Rectal smooth muscle tissue (tissue), 1 donor: ENCODE results near the gene SH3GL1.

Experiments used
- H3K27ac ChIP-seq: one replicate; pipeline ENCODE4 v1.7.0; 2013; ENCODE audit warnings: low read depth, low read length, inconsistent platforms
- H3K27me3 ChIP-seq: one replicate; pipeline ENCODE4 v1.7.0; 2013; ENCODE audit warnings: low read length; ENCODE audit not compliant: control insufficient read depth, insufficient read depth
- H3K36me3 ChIP-seq: one replicate; pipeline ENCODE4 v1.7.0; 2013; ENCODE audit warnings: low read length; ENCODE audit not compliant: control insufficient read depth, insufficient read depth
- H3K4me1 ChIP-seq: one replicate; pipeline ENCODE4 v1.7.0; 2013; ENCODE audit warnings: low read length; ENCODE audit not compliant: control insufficient read depth, insufficient read depth
- H3K4me3 ChIP-seq: one replicate; pipeline ENCODE4 v1.7.0; 2013; ENCODE audit warnings: low read length
- H3K9ac ChIP-seq: one replicate; pipeline ENCODE4 v1.7.0; 2013; ENCODE audit warnings: low read length

The SH3GL1 gene

DNA sequence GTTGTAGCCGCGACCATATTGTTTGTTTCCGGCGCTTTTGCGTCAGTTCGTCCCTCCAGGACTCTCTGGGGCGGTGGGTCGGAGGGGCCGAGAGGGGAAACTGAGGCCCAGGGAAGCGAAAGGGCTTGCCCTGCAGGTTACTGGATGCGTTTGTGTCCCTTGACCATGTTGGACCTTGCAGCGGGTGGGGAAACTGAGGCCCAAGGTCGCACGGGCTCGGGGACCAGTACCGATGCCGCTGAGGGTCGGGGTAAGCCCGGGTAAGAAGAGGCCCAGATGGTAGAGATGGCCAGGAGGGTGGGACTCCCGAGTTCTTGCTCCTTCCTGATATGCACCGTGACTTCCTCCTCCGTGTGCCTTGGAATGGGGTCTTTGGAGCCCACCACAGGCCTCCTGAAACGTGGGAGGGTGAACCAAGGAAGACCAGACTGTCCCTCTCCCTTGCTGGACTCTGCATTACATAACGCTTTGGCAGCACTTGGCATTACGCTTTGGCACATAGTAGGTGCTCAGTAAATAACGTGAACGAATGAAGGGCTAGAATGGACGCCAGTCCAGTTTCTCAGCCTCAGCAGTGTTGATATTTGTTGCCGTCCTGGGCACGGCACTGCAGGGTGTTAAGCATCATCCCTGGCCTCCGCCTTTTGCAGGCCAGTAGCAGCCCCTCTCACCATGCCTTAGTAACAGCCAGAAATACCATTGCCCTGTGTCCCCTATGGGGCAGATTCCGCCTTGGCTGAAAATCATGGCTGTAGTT is 2.8 kb upstream of the SH3GL1 start:
- Histone ChIP-seq H3K27ac (no peak overlapping the region), H3K9ac (peak overlapping the region; percentile 61), H3K4me3 (peak overlapping the region; percentile 90), H3K4me1 (peaks cover 11% of the 10 kb centered on the region), H3K36me3 (no peaks in the 10 kb centered on the region), H3K27me3 (no peaks in the 10 kb centered on the region)

GRCh38 chr19:4402171-4403004 is 2.0 kb upstream of the SH3GL1 start, which contains the start of gene CHAF1A:
Gene CHAF1A, plus strand, starts transcription at chr19:4402640. Its CDS starts 123 bp downstream, at chr19:4402763.
- H3K27ac ChIP-seq: peak within 1 kb of the TSS; percentile 87
- H3K9ac ChIP-seq: peak within 1 kb of the TSS; percentile 61
- peak within 1 kb of the TSS; percentile 90 for H3K4me3 ChIP-seq
- no peaks in the 10 kb centered on the region for H3K36me3 ChIP-seq
- H3K27me3 ChIP-seq: no peaks in the 10 kb centered on the region
- H3K4me1 ChIP-seq: peaks cover 11% of the 10 kb centered on the region

- no peaks in the 10 kb centered on the region for H3K27me3 ChIP-seq
- H3K4me3 ChIP-seq: peak overlapping the region; percentile 56
- no peaks in the 10 kb centered on the region for H3K36me3 ChIP-seq
- H3K4me1 ChIP-seq: peaks cover 11% of the 10 kb centered on the region
- peak overlapping the region; percentile 45 for H3K9ac ChIP-seq
- H3K27ac ChIP-seq: peak overlapping the region; percentile 87
These were observed 1.4 kb upstream of the SH3GL1 start for GRCh38 chr19:4401769-4402170.

- peaks cover 11% of the 10 kb centered on the region for H3K4me1 ChIP-seq
These were observed 574 bp downstream of the SH3GL1 start for GRCh38 chr19:4399812-4400134.

DNA sequence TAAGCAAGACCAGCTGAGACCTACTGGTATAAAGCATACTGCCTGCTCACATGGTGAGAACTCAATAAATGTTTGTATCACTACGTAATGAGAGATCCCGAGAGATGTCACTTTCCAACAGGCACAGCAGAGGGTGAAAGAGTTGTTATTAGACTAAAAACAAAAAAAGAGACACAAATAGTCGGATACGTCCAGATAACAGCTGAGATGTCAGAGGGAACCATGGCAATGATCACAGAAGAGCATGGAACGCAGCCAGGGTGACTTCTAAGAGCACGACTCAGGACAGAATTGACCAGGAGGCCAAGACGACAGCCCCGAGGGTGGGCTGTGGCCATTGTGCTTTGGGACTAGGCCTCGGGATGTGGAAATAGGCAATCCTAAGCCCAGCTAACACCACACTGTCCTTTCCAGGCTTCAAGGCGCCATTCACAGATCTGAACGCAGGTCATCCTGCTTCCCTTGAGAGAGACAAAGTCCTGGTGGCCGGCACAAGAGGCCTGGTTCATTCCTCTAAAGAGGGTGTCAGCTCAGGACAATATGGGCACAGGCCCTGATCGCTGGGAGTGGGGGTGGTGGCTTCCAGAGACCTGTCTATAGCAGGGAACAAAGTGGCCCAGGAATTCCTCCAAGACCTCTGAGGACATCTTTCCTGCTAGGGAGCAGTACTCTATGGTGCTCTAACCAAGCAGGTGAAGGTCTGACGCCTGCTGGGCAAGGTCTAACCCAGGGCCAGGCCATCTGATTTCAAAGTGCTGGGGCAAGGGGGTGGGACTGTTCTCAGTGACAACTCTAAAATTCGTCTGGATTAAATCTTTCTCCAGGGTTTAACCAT is 3.2 kb downstream of the SH3GL1 start:
- H3K27ac ChIP-seq: no peak overlapping the region
- H3K4me1 ChIP-seq: peaks cover 11% of the 10 kb centered on the region

More at GRCh38 chr19:4399812-4400134, 574 bp downstream of the SH3GL1 start:
- peak overlapping the region; percentile 50 for H3K9ac ChIP-seq
- H3K36me3 ChIP-seq: peaks cover 6% of the 10 kb centered on the region
- H3K27ac ChIP-seq: peak overlapping the region; percentile 78
- peak overlapping the region; percentile 93 for H3K4me3 ChIP-seq
- no peaks in the 10 kb centered on the region for H3K27me3 ChIP-seq

GRCh38 chr19:4393947-4394590 is 6.3 kb downstream of the SH3GL1 start:
- peaks cover 9% of the 10 kb centered on the region for H3K36me3 ChIP-seq
- H3K4me3 ChIP-seq: no peak overlapping the region
- H3K9ac ChIP-seq: no peak overlapping the region
- H3K27me3 ChIP-seq: no peaks in the 10 kb centered on the region
- H3K4me1 ChIP-seq: peaks cover 32% of the 10 kb centered on the region
- H3K27ac ChIP-seq: no peak overlapping the region

More for the DNA sequence above, 3.2 kb downstream of the SH3GL1 start:
- H3K27me3 ChIP-seq: no peaks in the 10 kb centered on the region
- no peak overlapping the region for H3K4me3 ChIP-seq
- no peak overlapping the region for H3K9ac ChIP-seq
- H3K36me3 ChIP-seq: peaks cover 9% of the 10 kb centered on the region

DNA sequence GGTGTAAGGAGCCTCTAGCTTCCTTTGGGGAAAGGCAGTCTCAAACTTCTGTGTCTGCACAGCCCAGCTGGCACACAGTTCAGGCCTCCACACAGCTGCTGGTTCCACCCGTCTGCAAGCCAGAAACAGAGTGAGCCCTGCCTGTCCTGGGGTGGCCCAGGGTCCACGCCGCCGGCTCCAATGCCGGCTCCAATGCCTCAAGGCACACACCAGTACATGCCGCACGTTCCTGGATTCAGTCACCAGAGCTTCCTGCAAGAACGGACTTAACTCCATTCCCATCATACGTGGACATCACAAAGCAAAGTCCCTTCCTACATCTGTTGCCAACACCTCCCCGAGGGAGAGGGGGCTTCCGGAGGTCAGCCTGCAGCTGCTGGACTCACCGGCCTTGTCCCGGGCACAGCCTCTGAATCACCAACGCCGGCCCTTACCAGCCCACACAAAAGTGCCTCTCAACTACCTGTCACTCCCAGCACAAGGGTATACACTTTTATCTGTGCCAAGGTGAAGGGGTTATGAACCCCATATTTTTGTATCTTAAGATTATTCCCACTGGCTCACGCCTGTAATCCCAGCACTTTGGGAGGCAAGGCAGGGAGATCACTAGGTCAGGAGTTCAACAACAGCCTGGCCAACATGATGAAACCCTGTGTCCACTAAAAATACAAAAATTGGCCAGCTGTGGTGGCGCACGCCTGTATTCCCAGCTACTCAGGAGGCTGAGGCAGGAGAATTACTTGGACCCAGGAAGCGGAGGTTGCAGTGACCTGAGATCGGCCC is 8.5 kb downstream of the SH3GL1 start:
- Histone ChIP-seq H3K9ac (no peak overlapping the region), H3K36me3 (peaks cover 9% of the 10 kb centered on the region), H3K4me3 (no peak overlapping the region), H3K27me3 (no peaks in the 10 kb centered on the region), H3K4me1 (peaks cover 41% of the 10 kb centered on the region), H3K27ac (peak overlapping the region; percentile 86)

GRCh38 chr19:4391306-4391693 is 9.0 kb downstream of the SH3GL1 start:
- H3K4me3 ChIP-seq: peak overlapping the region; percentile 25
- peak overlapping the region; percentile 86 for H3K27ac ChIP-seq
- peaks cover 9% of the 10 kb centered on the region for H3K36me3 ChIP-seq
- no peaks in the 10 kb centered on the region for H3K27me3 ChIP-seq
- no peak overlapping the region for H3K9ac ChIP-seq
- peaks cover 41% of the 10 kb centered on the region for H3K4me1 ChIP-seq

DNA sequence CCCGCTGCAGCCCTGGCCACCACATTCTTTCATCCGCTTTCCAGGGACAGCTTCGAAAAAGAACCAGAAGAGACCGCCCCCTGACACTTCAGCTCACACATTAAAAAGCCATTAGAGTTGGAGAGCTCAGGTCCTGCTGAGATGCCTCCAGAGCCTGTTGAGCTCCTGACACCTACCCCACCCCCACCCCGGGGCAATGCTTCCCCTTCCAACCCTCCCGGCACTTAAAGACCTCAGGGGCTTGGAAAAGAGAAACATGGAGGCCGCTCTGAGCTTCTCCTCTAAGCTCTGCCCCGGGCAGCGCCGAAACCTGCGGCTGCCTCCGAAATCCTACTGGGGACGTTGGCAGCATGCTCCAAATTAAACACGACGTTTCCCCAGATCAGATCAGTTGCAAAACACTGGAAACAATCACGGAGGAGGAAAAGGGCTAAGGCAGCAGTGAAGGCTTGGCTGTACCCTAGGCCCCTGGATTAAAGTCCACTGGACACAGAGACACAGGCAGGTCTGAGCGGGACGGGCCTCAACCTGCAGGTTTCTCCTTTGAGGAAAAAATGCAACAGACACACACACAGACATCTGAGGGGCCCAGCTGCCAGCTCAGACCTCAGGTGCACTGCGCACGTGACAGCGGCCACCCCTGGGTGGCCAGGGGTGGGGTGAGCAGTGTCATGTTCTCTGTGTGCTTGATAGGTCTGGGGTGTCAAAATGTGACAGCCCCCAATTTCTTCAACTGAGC is 9.6 kb downstream of the SH3GL1 start:
- peaks cover 41% of the 10 kb centered on the region for H3K4me1 ChIP-seq
- H3K36me3 ChIP-seq: peaks cover 7% of the 10 kb centered on the region
- H3K27ac ChIP-seq: peak overlapping the region; percentile 86
- no peaks in the 10 kb centered on the region for H3K27me3 ChIP-seq
- peak overlapping the region; percentile 41 for H3K4me3 ChIP-seq
- no peak overlapping the region for H3K9ac ChIP-seq

DNA sequence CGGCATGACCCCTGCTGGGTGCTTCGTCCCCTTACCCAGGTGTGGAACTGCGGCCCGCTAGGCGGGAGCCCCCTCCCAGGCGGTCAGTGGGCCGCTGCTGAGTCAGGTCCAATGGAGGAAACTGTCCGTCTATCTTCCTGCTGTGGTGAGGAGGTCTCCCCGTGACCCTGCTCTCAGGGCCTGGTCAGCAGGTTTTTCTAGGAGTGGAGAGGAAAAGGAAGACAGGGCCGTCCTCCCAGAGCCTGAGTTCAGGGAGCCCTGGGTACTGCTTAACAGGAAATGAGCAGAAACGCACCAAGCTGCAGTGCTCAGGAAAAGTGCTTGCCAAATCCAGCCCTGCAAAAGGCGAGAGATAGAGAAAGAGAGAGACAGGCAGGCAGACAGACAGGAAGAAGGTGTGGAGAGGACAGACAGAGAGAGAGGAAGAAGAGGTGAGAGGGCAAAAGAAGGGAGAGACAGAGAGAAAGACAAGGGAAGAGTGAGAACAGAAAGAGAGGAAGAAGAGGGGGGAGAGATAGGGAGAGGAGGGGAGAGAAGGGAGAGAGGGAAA is 10.3 kb downstream of the SH3GL1 start:
- peak overlapping the region; percentile 41 for H3K4me3 ChIP-seq

More for the DNA sequence above, 10.3 kb downstream of the SH3GL1 start:
- Histone ChIP-seq H3K36me3 (peaks cover 4% of the 10 kb centered on the region), H3K27ac (peak overlapping the region; percentile 86), H3K4me1 (peaks cover 41% of the 10 kb centered on the region), H3K27me3 (no peaks in the 10 kb centered on the region), H3K9ac (no peak overlapping the region)
